Activated CD4-positive, alpha-beta T cell treated with anti-CD3 and anti-CD28 coated beads, Interleukin-2, amount 50 U/mL, for 16 hours (primary cell): ENCODE measurements around the gene UTP25.
"Not testable (repeated sequence)": the region's sequence is repeated elsewhere in the genome, so short reads cannot be mapped to it uniquely, and the experiment has no call there.

Source experiments
- DNase-seq: peaks from one replicate; pipeline ENCODE4 v3.0.0-alpha.2; 2020

The UTP25 gene

GRCh38 chr1:209900734-209901133 lies 73.0 kb downstream of the UTP25 start:
- DNase-seq, result no peak

- DNase-seq, result no peak
These were observed 73.4 kb downstream of the UTP25 start for GRCh38 chr1:209901211-209901610.

- not testable (repeated sequence) for DNase-seq
These were observed 77.0 kb downstream of the UTP25 start for GRCh38 chr1:209904774-209905173.
